Stimulated activated CD8-positive, alpha-beta memory T cell treated with anti-CD3 and anti-CD28 coated beads, Interleukin-4, amount 100 ng/mL, for 24 hours (primary cell): ENCODE data around the gene TAPBP.
"Not testable (repeated sequence)": the region's sequence is repeated elsewhere in the genome, so short reads cannot be mapped to it uniquely, and the experiment has no call there.

ENCODE experiments used
- DNase-seq: peaks from one replicate; pipeline ENCODE4 v3.0.0-alpha.2; 2020; ENCODE audit warnings: low read depth

The TAPBP gene

DNA sequence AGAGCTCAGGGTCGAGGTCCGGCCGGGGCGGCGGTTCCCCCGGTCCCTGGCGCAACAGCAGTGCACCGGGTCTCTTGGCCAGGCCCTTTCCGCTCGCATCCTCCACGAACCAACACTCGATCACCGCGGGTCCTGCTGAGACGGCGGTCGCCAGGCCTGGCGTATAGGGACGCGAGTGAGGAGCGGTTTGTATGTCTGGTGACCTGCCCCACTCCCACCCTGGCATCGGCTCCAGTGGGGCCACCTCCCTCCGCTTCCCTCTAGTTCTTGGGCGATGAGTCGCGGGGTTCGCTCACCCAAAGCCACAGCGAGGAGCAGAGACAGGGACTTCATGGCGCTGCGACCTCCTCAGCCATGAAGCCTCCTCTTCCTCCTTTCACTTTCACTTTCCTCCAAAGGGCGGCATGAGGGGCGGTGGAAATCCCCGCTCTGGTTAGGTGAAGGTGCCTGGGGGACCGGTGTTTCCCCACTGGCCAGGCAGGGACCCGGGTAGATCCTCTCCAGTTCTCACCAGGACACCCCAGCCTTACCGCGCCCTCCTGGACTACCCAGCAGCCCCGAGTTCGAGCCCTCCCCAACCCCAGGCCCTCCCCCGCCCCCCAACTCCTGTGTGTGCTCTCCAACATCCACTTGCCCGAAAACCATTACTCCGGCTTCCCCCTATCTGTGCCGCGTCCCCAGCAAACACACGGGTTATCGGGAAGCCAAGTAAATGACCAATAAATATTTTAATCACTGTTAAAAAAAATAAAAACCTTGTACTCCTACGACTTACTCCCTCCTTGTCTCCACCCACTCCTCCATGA, at the start of gene TAPBP:
TSS of gene TAPBP (minus strand) at position 370 of the 806 bp plus-strand sequence. CDS start at position 333, 37 bp downstream.
- DNase-seq, result peak; percentile 74

DNA sequence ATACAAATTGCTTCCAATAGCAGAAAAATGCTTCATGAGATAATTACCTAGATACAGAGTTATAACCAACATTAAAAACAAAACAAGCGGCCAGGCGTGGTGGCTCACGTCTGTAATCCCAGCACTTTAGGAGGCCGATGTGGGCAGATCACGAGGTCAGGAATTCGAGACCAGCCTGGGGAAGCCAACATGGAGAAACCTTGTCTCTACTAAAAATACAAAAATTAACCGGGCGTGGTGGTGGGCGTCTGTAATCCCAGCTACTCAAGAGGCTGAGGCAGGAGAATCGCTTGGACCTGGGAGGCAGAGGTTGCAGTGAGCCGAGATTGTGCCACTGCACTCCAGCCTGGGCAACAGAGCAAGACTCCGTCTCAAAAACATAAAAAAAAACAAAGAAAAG, 49.6 kb upstream of the TAPBP start:
- DNase-seq, result not testable (repeated sequence)

DNA sequence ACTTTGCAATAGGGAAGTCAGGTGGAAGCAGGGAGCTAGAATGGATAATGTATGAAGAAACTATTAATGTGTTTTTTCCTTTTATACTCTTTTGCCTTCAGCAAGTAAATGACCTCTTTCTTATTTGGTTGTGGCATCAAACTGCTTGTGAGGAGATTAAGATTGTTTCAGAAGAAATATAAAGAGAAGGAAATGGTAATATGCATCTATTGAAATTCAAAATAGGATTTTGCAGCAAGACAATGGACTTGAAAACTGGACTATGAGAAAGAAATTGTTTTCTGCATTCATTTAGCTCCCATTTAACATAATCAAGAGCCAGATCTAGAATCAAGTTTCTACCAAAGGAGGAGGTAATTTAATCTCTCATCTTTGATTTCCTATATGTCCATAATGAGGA, 45.5 kb upstream of the TAPBP start:
- no peak for DNase-seq

DNA sequence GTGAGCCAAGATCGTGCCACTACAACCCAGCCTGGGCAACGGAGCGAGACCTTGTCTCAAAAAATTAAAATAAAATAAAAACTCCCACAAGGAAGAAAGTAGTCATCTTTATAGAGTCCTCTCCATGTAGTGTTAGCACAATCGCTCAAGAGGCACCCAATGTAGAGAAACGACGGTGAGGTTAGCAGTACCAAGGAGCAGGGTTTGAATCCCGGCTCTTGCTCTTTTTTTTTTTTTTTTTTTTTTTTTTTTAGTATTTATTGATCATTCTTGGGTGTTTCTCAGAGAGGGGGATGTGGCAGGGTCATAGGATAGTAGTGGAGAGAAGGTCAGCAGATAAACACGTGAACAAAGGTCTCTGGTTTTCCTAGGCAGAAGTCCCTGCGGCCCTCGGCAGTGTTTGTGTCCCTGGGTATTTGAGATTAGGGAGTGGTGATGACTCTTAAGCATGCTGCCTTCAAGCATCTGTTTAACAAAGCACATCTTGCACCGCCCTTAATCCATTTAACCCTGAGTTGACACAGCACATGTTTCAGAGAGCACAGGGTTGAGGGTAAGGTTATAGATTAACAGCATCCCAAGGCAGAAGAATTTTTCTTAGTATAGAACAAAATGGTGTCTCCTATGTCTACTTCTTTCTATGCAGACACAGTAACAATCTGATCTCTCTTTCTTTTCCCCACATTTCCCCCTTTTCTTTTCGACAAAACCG, 43.4 kb upstream of the TAPBP start:
- DNase-seq, result not testable (repeated sequence)

DNA sequence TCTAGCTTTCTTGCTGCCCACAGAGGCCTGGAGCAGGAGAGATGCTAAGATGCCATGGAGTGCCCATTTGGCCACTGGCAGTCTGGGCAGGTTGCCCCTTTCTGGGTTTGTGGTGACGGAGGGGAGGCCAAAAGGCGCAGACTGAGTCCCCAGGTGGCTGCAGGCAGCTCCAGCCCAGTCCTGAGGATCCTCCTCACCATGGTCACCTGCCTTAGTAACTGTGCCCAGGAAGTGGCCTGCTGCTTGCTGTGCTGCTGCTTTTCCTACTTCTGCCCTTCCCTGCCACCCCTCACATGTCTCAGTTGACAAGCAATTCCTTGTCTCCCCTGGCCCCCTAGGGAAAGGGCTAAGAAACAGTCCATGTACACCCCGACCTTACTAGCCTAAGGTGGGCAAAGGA, 42.4 kb upstream of the TAPBP start:
- no peak for DNase-seq

DNA sequence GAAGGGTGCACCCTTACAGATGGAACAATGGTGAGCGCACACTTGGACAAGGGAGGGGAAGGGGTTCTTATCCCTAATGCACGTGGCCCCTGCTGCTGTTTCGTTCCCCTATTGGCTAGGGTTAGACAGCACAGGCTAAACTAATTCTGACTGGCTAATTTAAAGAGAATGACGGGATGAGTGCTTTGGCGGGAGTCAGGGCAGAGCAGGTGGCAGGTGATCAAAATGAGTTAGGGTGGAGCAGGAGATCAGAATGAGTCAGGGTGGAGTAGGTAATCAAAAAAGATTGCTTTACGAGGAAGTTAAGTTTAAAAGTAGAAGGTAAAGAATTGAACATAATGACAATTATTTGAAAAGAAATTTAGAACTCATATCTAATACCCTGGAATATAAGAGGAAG, 42.0 kb upstream of the TAPBP start:
- DNase-seq, result not testable (repeated sequence)

DNA sequence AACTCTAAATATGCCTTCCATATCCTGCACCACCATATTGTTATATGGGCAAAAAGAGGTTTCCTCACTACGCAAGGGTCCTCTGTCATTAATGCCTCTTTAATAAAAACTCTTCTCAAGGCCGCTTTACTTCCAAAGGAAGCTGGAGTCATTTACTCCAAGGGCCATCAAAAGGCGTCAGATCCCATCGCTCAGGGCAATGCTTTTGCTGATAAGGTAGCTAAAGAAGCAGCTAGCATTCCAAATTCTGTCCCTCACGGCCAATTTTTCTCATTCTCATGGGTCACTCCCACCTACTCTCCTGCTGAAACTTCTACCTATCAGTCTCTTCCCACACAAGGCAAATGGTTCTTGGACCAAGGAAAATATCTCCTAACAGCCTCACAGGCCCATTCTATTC, 33.9 kb upstream of the TAPBP start:
- no peak for DNase-seq

DNA sequence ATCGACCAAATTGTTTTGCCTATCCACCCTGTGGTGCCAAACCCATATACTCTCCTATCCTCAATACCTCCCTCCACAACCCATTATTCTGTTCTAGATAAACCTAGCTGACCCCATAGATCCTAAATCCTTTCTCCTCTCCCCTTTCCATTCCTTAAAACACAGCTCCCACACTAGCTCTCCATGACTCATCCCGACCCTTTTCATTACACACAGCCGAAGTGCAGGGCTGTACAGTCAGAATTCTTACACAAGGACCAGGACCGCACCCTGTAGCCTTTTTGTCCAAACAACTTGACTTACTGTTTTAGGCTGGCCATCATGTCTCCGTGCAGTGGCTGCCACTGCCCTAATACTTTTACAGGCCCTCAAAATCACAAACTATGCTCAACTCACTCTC, 33.1 kb upstream of the TAPBP start:
- DNase-seq, result not testable (repeated sequence)

DNA sequence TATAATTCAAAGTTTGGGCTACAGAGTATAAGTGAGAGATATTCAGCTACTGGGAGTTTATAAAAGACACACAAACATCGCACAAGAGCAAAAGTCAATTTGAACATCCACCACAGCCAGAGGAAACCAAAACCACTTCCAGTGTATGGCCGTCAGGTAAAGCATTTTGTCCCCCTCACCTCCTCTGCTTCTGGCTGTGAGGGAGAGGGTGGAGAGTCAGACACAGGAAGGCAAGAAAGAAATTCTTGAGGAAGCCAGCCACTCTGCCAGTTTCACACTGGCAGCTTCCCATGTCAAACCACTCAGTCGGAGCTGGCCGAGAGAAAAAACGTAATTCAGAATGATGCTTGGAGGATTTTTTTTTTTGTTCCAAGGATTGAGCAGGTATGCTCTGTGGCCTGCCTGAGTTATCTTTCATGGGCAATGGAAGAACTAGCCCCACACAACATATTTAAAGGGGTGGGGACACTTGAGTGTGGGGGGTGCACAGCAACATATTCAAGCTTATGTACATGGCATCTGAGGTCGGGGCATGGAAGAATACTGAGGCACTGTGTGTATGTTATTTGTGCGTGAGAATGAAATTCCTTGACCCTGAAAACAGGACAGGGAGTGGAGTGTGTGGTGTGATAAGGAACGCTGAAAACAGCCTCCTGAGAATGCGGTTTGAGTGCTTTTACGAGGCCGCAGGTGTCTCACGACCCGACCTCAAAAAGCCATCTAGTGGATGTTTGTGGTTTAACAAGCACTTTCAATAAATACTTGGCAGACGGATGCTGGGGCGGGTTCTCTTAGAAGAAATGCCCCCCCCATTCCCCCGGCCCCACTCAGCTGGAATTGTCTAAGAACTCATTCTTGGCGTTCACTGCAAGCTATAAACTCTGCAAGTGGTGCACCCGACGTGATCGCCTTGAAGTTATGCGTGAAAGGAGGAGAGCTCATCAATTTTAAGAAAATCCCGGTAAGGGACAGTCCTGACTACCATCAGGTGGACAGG, 31.1 kb upstream of the TAPBP start:
- peak; percentile 45 for DNase-seq

DNA sequence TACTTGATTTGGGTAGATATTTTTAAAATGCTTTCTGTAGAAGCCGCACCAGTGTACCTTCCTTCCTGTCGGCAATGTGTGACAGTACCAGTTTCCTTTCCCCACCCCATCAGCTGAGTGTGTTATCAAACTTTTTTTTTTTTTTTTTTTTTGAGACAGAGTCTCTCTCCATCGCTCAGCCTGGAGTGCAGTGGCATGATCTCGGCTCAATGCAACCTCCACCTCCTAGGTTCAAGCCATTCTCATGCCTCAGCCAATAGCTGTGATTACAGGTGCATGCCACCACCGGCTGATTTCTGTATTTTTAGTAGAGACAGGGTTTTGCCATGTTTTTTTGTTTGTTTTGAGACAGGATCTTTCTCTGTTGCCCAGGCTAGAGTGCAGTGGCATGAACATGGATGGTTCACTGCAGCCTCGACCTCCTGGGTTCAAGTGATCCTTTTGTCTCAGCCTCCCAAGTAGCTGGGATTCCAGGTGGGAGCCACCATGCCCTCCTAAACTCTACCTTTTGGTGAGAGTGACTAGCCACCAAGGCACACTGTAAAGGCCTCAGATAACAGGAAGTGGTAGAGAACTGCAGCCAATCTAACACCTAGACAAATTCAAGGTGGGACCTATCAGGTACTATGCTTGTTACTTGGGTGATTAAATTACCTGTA, 30.2 kb upstream of the TAPBP start:
- no peak for DNase-seq

DNA sequence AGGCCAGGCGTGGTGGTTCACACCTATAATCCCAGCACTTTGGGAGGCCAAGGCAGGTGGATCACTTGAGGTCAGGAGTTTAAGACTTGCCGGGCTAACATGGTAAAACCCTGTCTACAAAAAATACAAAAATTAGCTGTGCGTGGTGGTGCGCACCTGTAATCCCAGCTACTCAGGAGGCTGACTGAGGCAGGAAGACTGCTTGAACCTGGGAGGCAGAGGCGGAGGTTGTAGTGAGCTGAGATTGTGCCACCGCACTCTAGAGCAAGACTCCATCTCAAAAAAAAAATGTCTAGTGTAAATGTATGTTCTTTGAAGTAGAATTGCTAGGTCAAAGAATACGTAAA, 29.7 kb upstream of the TAPBP start:
- DNase-seq, result not testable (repeated sequence)

DNA sequence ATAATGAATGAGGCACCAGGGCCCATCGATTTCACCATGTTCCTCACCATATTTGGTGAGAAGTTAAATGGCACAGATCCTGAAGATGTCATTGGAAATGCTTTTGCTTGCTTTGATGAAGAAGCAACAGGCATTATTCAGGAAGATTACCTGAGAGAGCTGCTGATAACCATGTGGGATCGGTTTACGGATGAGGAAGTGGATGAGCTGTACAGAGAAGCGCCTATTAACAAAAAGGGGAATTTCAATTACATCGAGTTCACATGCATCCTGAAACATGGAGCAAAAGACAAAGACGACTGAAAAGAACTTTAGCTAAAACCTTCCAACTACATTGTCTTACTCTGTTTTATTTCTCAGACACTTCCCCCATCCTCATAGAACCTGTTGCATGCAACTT, 25.3 kb upstream of the TAPBP start:
- no peak for DNase-seq

DNA sequence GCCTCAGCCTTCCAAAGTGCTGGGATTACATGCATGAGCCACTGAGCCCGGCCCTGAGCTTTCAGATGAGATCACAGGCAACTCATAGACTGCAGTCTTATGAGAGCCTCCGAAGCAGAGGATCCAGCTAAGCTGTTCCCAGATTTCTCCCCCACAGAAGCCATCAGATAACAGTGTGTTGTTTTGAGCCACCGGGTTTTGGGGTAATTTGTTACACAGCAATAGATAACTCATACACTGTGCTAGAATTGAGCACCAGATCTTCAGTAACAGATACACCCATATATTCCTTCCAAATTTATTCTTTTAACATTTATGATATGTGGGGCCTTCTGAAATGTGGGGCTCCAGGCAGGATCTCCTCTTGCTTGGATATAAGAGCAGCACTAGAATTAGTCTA, 22.6 kb upstream of the TAPBP start:
- no peak for DNase-seq

DNA sequence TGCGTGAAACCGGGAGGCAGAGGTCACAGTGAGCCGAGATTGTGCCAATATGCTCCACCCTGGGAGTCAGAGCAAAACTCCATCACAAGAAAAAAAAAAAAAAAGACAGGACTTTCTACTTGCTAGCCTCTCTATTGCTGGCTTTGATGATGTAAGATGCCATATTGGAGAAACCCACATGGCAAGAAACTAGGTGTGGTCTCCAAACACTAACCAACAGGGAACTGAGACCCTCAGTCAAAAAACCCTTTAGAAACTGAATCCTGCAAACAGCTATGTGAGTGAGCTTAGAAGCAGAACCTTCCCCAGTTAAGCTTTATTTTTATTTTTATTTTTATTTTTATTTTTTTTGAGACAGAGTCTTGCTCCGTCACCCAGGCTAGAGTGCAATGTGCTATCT, 22.0 kb upstream of the TAPBP start:
- DNase-seq, result no peak

DNA sequence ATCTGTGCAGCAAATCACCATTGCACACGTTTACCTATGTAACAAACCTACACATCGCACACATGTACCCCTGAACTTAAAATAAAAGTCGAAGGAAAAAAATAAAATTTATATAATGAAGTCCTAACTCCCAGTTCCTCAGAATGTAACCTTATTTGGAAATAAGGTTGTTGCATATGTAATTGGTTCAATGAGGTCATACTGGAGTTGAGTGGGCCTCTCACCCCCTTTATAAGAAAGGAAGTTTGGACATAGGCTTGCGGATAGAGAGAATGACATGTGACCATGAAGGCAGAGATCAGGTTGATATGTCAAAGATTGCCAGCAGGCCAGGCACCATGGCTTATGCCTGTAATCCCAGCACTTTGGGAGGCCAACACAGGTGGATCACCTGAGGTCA, 19.8 kb upstream of the TAPBP start:
- no peak for DNase-seq

DNA sequence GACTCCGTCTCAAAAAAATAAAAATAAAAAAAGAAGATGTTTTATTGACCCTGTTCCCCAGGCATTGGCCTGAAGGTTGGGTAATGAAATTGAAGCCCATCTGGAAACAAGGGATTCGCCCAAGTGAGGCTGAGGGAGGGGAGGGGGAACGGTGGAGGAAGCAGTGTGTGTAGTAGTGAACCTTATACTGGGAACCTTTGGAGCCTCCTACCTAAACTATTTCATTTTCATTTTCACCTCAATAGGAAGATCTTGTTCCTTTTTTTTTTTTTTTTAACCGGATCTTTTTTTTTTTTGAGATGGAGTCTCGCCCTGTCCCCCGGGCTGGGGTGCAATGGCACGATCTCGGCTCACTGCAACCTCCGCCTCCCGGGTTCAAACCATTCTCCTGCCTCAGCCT, 16.9 kb upstream of the TAPBP start:
- DNase-seq, result no peak

DNA sequence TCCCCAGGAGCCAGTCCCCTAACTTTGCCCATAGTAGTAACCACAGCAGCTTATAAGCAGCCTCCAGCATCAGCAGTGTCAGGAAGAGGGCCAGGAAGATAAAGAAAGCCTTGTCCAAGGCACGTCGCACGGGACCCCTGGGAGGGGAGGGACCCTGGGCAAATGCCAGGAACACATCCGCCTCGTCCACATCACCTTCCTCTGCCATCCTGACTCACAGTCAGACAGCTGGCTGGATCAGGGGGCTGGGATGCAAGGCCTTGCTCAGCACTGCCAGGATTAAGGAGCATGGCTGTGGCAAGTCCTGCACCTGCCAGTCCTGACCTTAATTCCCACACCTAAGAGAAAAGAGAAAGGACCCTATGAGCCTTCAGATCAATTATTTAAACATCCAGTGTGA, 15.2 kb upstream of the TAPBP start:
- DNase-seq, result no peak

DNA sequence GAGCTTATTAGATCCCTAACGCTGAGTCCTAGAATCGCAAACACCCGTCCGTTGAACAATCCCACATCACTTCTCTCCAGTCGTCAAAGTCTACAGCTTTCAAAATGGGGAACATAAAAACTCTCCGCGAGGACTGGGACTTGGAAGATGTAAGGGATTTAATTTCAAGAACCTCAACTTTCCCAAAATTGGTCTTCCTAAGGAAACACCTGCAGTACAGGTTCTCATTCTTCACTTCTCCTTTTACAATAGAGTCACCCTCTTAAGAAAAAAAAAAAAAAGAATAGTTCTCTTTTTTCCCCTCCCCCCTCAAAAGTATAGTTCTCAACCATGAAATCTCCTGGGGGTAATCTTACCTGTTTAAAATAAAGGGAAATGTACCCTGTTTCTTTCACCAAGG, 10.2 kb upstream of the TAPBP start:
- DNase-seq, result no peak

DNA sequence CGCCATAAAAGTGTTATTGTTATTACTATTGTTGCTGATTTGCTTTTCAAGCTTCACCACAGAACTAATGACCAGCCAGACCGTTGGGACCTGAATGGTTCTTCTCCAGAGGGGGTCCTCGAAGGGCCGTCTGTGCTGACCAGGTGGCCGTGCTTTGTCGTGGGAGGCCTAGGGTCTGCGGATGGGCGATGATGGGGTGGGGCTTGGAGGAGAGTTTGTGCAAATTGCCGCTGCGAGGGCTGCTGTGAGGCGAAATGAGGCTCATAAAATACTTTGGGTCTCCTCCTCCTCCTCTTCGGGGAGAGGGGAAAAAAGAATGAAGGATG, 9.7 kb upstream of the TAPBP start:
- DNase-seq, result no peak

DNA sequence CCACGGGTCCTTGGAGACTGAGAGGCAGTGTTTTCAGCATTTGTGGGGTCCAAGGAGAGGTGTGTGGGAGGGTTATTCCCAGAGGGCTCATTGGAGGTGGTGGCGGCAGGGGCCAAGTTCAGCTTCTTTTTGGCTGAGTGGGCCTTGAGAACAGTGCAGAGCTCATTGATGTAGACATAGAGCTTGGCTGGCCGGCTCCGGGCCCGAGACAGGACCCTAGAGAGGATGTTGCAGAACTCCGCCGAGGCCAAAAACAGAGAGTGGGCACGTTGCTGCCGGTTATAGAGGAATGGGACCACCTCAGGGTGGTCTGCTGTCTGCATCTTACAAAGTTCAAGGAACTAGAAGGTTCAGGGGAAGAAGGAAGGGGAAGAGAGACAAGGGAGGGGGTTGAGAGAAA, 7.3 kb upstream of the TAPBP start:
- no peak for DNase-seq

DNA sequence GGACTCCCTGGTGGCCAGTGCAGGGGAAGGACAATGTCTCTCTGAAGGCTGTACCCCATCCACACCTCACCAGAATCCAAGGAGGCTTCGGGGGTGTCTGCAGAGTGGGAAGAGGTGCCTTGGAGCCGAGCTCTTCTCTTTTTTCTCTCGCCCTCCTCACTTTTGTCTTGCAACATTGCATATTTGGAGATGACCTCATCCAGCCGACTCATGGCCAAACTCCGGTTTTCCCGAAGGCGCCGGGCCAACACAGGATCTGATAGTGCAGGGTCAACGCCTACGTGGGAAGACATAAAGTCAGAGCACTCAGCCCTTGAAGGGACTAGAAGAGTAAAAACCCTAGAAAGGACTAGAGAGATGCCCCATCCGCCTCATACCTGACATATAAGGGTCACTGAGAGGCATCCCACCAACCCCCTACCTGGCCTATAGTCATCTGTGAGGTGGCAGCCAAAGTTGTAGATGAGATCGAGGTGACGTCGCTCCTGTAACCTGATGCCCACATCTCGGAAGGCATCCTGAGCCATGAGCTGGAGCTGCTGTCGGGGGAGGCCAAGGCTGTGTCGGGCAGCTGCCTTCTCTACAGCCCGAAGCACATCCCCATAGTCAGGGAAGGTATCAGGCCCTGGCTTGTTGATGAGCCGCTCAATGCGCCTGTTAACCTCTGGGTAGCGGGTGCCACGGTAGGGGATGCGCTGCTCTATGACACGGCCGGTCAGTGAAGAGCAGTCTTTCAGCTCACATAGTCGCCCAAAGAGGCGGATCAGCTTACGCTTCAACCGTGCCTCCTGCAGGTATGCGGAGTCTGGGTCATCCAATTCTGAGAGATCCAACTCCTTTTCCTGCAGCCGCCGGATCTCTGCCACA, 6.7 kb upstream of the TAPBP start:
- no peak for DNase-seq
